GM12878 (cell line): ENCODE results near the gene KCNK1. TPM values are rescaled to one million over a fixed set of nuclear protein-coding genes. Genes with fewer than 3 reads are reported as not detected.

Experiments used
- ATAC-seq: fragments of 200-7000 bp; cut with Tn5 transposase; 3 replicates; pipeline ENCODE4 v1.9.1; 2020; ENCODE audit warnings: mild to moderate bottlenecking, moderate library complexity
- BruUV-seq: library from RNA; stranded (reverse); fragments of 400-500 nt; replicated peaks from 2 replicates; lab custom pipeline; 2021; lab: Mats Ljungman, UMichigan
- CTCF ChIA-PET: fragments of 300-600 bp; sonication (Branson Sonifier 250); formaldehyde crosslinking; extraction: SDS; loops from one replicate; lab custom pipeline; 2021; ENCODE audit warnings: inconsistent platforms; lab: Yijun Ruan, JAX
- POLR2A ChIA-PET: fragments of 350-600 bp; formaldehyde crosslinking; extraction: SDS; loops from one replicate; lab custom pipeline; 2021; ENCODE audit warnings: inconsistent platforms; lab: Charles Lee
- RAD21 ChIA-PET: fragments of 300-600 bp; sonication (Branson Sonifier 250); formaldehyde crosslinking; loops from one replicate; lab custom pipeline; 2023; ENCODE audit warnings: antibody characterized with exemption; ENCODE audit not compliant: unreplicated experiment; lab: Charles Lee
- SMC1A ChIA-PET: fragments of 300-600 bp; sonication (Branson Sonifier 250); formaldehyde crosslinking; loops from one replicate; lab custom pipeline; 2023; ENCODE audit not compliant: unreplicated experiment, uncharacterized antibody; lab: Charles Lee
- DNase-seq: peaks from one replicate; pipeline ENCODE4 v3.0.0-alpha.2; 2011; ENCODE audit warnings: low read depth, low spot score
- FAIRE-seq: peaks from 3 replicates; lab custom pipeline; 2011; peaks lifted over from hg19 to GRCh38; lab: Jason Lieb, UNC
- H2AFZ ChIP-seq: 2 replicates; pipeline ENCODE4 v1.6.0; 2011; ENCODE audit warnings: low read depth, low read length, control low read depth; ENCODE audit not compliant: control insufficient read depth
- H3K27ac ChIP-seq: 2 replicates; pipeline ENCODE4 v1.5.1; 2011; ENCODE audit warnings: control low read depth; ENCODE audit not compliant: control insufficient read depth, insufficient read depth
- H3K27me3 ChIP-seq, 2 experiments: replicated peaks in 1 of 2; 2 replicates each; pipeline versions ENCODE4 v1.6.0 to v1.6.1; 2011; ENCODE audit warnings: low read length in 1 of 2; ENCODE audit not compliant: control insufficient read depth in 2 of 2, insufficient read depth in 2 of 2
- H3K36me3 ChIP-seq, 2 experiments: 2 replicates each; pipeline ENCODE4 v1.5.1; 2011; ENCODE audit warnings: low read length in 1 of 2; ENCODE audit not compliant: control insufficient read depth in 2 of 2, insufficient read depth in 2 of 2
- H3K4me1 ChIP-seq: 2 replicates; pipeline ENCODE4 v1.6.1; 2011; ENCODE audit warnings: mild to moderate bottlenecking, low read length, moderate library complexity, mixed read lengths; ENCODE audit not compliant: control insufficient read depth, insufficient read depth
- H3K4me2 ChIP-seq: 2 replicates; pipeline ENCODE4 v1.6.0; 2011; ENCODE audit warnings: control low read depth; ENCODE audit not compliant: control insufficient read depth, insufficient read depth
- H3K4me3 ChIP-seq: fragments of 200-600 bp; sonication (generic); 2 replicates; pipeline ENCODE4 v1.5.1; 2016
- H3K79me2 ChIP-seq: 2 replicates; pipeline ENCODE4 v1.6.0; 2011; ENCODE audit warnings: low read length; ENCODE audit not compliant: control insufficient read depth, insufficient read depth
- H3K9ac ChIP-seq: 2 replicates; pipeline ENCODE4 v1.8.0; 2011; ENCODE audit warnings: low read length, control low read depth, mixed read lengths; ENCODE audit not compliant: control insufficient read depth, insufficient read depth
- H3K9me3 ChIP-seq: replicated peaks from 3 replicates; pipeline ENCODE4 v1.5.1; 2011; ENCODE audit warnings: mild to moderate bottlenecking, low read length; ENCODE audit not compliant: control insufficient read depth, insufficient read depth
- H4K20me1 ChIP-seq: 2 replicates; pipeline ENCODE4 v1.6.0; 2011; ENCODE audit not compliant: control insufficient read depth, insufficient read depth
- EED ChIP-seq: sonication (generic); IDR thresholded peaks from 2 replicates; pipeline ENCODE4 v1.6.1; 2016; ENCODE audit warnings: antibody characterized with exemption, low read depth
- IKZF1 ChIP-seq: fragments of 450-650 bp; conservative IDR thresholded peaks from 2 replicates; pipeline ENCODE4 v1.6.1; 2017; ENCODE audit warnings: antibody characterized with exemption, mild to moderate bottlenecking
- PAX8 ChIP-seq: fragments of 450-650 bp; IDR thresholded peaks from 2 replicates; pipeline ENCODE4 v1.6.1; 2017; ENCODE audit warnings: mild to moderate bottlenecking, moderate library complexity
- POU2F2 ChIP-seq: IDR thresholded peaks from 3 replicates; pipeline ENCODE4 v1.6.1; 2011; ENCODE audit warnings: low read depth, mild to moderate bottlenecking, low read length, borderline replicate concordance
- RAD21 ChIP-seq: IDR thresholded peaks from 2 replicates; pipeline ENCODE4 v1.6.1; 2011; ENCODE audit warnings: mild to moderate bottlenecking, low read depth, low read length, moderate library complexity; ENCODE audit not compliant: insufficient read depth
- SMAD1 ChIP-seq: fragments of 450-650 bp; IDR thresholded peaks from 2 replicates; pipeline ENCODE4 v1.6.1; 2018; ENCODE audit warnings: mild to moderate bottlenecking, low read depth; ENCODE audit not compliant: partially characterized antibody
- TARDBP ChIP-seq: IDR thresholded peaks from 2 replicates; pipeline ENCODE4 v1.6.1; 2016; ENCODE audit warnings: borderline replicate concordance
- TCF12 ChIP-seq: IDR thresholded peaks from 2 replicates; pipeline ENCODE4 v1.6.1; 2011; ENCODE audit warnings: low read depth, mild to moderate bottlenecking, low read length
- TCF7 ChIP-seq: IDR thresholded peaks from 2 replicates; pipeline ENCODE4 v1.6.1; 2014; ENCODE audit warnings: antibody characterized with exemption, borderline replicate concordance
- WGBS: methylation state at CpG from one replicate; pipeline ENCODE4 v1.1.6; 2016; ENCODE audit warnings: low lambda C conversion rate; ENCODE audit not compliant: insufficient replicate concordance, insufficient coverage; ENCODE audit errors: missing lambda C conversion rate; 5-methylcytosine and 5-hydroxymethylcytosine counted together
- in situ Hi-C: fragments of 300-500 bp; cut with MboI; formaldehyde crosslinking; loops from 9 replicates; pipeline ENCODE4 v1.14.3; 2018; ENCODE audit warnings: mixed read lengths
- intact Hi-C: fragments of 100-400 bp; cut with micrococcal nuclease; formaldehyde crosslinking; loops from one replicate; pipeline ENCODE4 v1.14.2; 2022; ENCODE audit not compliant: unreplicated experiment
- polyA plus RNA-seq, 11 experiments: library from polyadenylated mRNA; depleted of rRNA in 4 of 11; unstranded in 6 of 11; stranded (reverse) in 5 of 11; fragments of >200 nt; fragmentation: Nextera tagmentation in 4 of 11; fragmentation: Illumina TruSeq in 1 of 11; extraction: Ambion mirVana in 4 of 11; extraction: Trizol in 1 of 11; gene quantifications; 1 replicate in 1 of 11; 2 replicates in 10 of 11; pipeline versions ENCODE4 v1.2.1 to v1.2.3, GENCODE V29; 2011 to 2016; ENCODE audit warnings: inconsistent platforms in 2 of 11, missing spikeins in 2 of 11, low read depth in 1 of 11
- total RNA-seq, 4 experiments: library from RNA; depleted of rRNA in 3 of 4; stranded (reverse); fragments of >200 nt in 3 of 4; fragmentation: Illumina TruSeq in 1 of 4; extraction: Trizol in 1 of 4; gene quantifications; 2 replicates each; pipeline versions ENCODE4 v1.2.1 to v1.2.3, GENCODE V29; 2013 to 2021
- TF ChIP-seq, protein P1 (sequence below): fragments of 150-350 bp; IDR thresholded peaks from 2 replicates; pipeline ENCODE4 v1.6.1; 2014; ENCODE audit warnings: mild to moderate bottlenecking, low read depth, low read length
- TF ChIP-seq, protein P2 (sequence below): IDR thresholded peaks from 2 replicates; pipeline ENCODE4 v1.6.1; 2012; ENCODE audit warnings: mild to moderate bottlenecking, low read depth, low read length
- TF ChIP-seq, protein P3 (sequence below): IDR thresholded peaks from 2 replicates; pipeline ENCODE4 v1.6.1; 2012; ENCODE audit warnings: low read depth, low read length, improper control_type of control experiment

The KCNK1 gene
- total and polyA plus RNA-seq, 10 of the 15 experiments (the other 5 are each of a cell fraction or from before 2014, with no cell fraction given), result 9.4 to 27.6 (median 15.1) TPM

DNA sequence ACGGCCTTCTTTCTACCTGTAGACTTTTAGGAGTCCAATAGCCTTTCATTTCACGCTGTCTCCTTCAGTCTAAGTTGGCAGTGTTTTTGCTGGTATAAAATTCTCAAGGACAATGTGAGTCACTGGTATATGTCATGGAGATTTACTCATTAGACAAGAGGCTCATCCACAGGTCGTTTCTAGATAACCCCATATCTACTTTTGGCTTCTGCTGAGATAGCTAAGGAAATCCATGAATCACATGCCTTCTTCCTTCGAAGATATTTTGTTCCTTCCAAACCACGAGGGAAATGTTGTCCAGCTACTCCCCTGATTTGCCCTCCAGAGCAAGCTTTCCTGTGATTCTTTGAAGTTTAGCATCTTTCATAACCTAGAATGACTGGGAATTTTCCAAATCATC is 38.5 kb upstream of the KCNK1 start:
- Histone ChIP-seq H3K4me3 (no peak overlapping the region), H4K20me1 (no peaks in the 10 kb centered on the region), H3K4me1 (no peaks in the 10 kb centered on the region), H3K9ac (no peak overlapping the region), H3K27ac (no peak overlapping the region), H2AFZ (no peak overlapping the region), H3K27me3 (no peaks in the 10 kb centered on the region), H3K36me3 (no peaks in the 10 kb centered on the region), H3K4me2 (no peak overlapping the region), H3K9me3 (no peaks in the 10 kb centered on the region; the same call in 2 of the 3 replicates), H3K79me2 (no peaks in the 10 kb centered on the region)
- DNase-seq, result no peak
- in situ Hi-C loops (no loop called here), intact Hi-C loops (no loop called here)
- BruUV-seq, result no TSS peak
- WGBS, result 40% methylated on average over 5 of the region's 5 CpGs
- ChIA-PET POLR2A (no interaction called here), RAD21 (no interaction called here), CTCF (interaction anchor here (0.9 to 1.5 kb wide), 2 partner anchors 135 to 159 kb away, joined by 4 read pairs; no protein-coding TSS in a partner anchor), SMC1A (interaction anchor here (1.3 to 2.4 kb wide), 3 partner anchors 9 to 23 kb away, joined by 4 to 8 read pairs (median 5); no protein-coding TSS in a partner anchor)
- FAIRE-seq, result no peak
- TF ChIP-seq, protein P1, sequence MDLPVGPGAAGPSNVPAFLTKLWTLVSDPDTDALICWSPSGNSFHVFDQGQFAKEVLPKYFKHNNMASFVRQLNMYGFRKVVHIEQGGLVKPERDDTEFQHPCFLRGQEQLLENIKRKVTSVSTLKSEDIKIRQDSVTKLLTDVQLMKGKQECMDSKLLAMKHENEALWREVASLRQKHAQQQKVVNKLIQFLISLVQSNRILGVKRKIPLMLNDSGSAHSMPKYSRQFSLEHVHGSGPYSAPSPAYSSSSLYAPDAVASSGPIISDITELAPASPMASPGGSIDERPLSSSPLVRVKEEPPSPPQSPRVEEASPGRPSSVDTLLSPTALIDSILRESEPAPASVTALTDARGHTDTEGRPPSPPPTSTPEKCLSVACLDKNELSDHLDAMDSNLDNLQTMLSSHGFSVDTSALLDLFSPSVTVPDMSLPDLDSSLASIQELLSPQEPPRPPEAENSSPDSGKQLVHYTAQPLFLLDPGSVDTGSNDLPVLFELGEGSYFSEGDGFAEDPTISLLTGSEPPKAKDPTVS, result no peak
- no peak for TF ChIP-seq TCF7
- no peak for ATAC-seq

DNA sequence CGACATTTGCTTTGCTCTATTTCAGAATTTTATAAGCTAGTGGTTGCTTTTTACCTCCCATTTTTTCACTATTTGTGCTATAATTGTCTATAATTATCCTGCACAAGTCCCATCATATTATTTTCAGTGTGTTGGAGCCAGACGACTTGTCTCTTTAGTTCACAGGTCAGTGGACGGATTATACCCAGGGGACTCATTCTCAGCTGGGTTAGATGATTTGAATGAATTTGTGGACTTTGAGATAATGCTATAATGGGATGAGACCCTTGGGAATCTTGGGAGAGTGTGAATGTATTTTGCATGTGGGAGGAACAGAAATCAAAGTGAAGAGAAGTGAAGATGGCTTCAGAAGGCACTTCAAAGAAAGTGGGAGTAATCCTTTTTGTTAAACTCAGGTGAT is 31.5 kb upstream of the KCNK1 start:
- DNase-seq, result no peak
- in situ Hi-C loops, result no loop called here
- intact Hi-C loops, result no loop called here
- Histone ChIP-seq H3K9ac (no peak overlapping the region), H3K79me2 (no peaks in the 10 kb centered on the region), H3K4me3 (no peak overlapping the region), H3K4me1 (no peaks in the 10 kb centered on the region), H3K27me3 (no peaks in the 10 kb centered on the region), H4K20me1 (no peaks in the 10 kb centered on the region)
- RAD21 ChIA-PET, result interaction anchor here (1.0 kb wide), 1 partner anchor 14 kb away, joined by 4 read pairs; no protein-coding TSS in a partner anchor
- WGBS, result 32% methylated on average over 3 of the region's 3 CpGs
- TF ChIP-seq TARDBP (no peak), SMAD1 (no peak), PAX8 (no peak), EED (no peak), IKZF1 (no peak), RAD21 (no peak), TCF7 (no peak), POU2F2 (no peak), TCF12 (no peak)
- TF ChIP-seq, protein P2, sequence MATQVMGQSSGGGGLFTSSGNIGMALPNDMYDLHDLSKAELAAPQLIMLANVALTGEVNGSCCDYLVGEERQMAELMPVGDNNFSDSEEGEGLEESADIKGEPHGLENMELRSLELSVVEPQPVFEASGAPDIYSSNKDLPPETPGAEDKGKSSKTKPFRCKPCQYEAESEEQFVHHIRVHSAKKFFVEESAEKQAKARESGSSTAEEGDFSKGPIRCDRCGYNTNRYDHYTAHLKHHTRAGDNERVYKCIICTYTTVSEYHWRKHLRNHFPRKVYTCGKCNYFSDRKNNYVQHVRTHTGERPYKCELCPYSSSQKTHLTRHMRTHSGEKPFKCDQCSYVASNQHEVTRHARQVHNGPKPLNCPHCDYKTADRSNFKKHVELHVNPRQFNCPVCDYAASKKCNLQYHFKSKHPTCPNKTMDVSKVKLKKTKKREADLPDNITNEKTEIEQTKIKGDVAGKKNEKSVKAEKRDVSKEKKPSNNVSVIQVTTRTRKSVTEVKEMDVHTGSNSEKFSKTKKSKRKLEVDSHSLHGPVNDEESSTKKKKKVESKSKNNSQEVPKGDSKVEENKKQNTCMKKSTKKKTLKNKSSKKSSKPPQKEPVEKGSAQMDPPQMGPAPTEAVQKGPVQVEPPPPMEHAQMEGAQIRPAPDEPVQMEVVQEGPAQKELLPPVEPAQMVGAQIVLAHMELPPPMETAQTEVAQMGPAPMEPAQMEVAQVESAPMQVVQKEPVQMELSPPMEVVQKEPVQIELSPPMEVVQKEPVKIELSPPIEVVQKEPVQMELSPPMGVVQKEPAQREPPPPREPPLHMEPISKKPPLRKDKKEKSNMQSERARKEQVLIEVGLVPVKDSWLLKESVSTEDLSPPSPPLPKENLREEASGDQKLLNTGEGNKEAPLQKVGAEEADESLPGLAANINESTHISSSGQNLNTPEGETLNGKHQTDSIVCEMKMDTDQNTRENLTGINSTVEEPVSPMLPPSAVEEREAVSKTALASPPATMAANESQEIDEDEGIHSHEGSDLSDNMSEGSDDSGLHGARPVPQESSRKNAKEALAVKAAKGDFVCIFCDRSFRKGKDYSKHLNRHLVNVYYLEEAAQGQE, result no peak
- TF ChIP-seq, protein P3, sequence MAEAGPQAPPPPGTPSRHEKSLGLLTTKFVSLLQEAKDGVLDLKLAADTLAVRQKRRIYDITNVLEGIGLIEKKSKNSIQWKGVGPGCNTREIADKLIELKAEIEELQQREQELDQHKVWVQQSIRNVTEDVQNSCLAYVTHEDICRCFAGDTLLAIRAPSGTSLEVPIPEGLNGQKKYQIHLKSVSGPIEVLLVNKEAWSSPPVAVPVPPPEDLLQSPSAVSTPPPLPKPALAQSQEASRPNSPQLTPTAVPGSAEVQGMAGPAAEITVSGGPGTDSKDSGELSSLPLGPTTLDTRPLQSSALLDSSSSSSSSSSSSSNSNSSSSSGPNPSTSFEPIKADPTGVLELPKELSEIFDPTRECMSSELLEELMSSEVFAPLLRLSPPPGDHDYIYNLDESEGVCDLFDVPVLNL, result no peak
- TF ChIP-seq, all 136 proteins: peak for 0
- ChIA-PET POLR2A (interaction anchor here (0.6 to 1.0 kb wide), 3 partner anchors 15 to 224 kb away, joined by 3 to 6 read pairs (median 3); no protein-coding TSS in a partner anchor), SMC1A (no interaction called here), CTCF (no interaction called here)
- no peak for FAIRE-seq
- H3K36me3 ChIP-seq, result no peaks in the 10 kb centered on the region
- BruUV-seq, result no TSS peak
- H3K9me3 ChIP-seq, result no peaks in the 10 kb centered on the region; the same call in 2 of the 3 replicates
- no peak overlapping the region for H2AFZ ChIP-seq
- H3K27ac ChIP-seq, result no peak overlapping the region
- no peak for ATAC-seq
- H3K4me2 ChIP-seq, result no peak overlapping the region
